Endothelial cell of umbilical vein (primary cell): Measurements from ENCODE around the gene BABAM1. TPM values are rescaled to one million over a fixed set of nuclear protein-coding genes. Genes with fewer than 3 reads are reported as not detected.

Experiments used
- BruUV-seq: library from RNA; stranded (reverse); fragments of 400-500 nt; replicated peaks from 2 replicates; lab custom pipeline; 2021; lab: Mats Ljungman, UMichigan
- CTCF ChIA-PET: fragments of 300-600, 350-600 bp; sonication (Branson Sonifier 250); formaldehyde crosslinking; loops from one replicate; lab custom pipeline; 2021; ENCODE audit warnings: antibody characterized with exemption, inconsistent platforms; lab: Charles Lee
- POLR2A ChIA-PET: fragments of 300-600, 350-600 bp; sonication (Branson Sonifier 250); formaldehyde crosslinking; loops from one replicate; lab custom pipeline; 2021; ENCODE audit warnings: antibody characterized with exemption, inconsistent platforms; lab: Charles Lee
- DNase-seq: peaks from one replicate; pipeline ENCODE4 v3.0.0-alpha.2; 2011; ENCODE audit warnings: low read depth, low spot score
- FAIRE-seq: peaks from 2 replicates; lab custom pipeline; 2011; peaks lifted over from hg19 to GRCh38; lab: Jason Lieb, UNC
- H2AFZ ChIP-seq: 2 replicates; pipeline ENCODE4 v1.6.0; 2012; ENCODE audit warnings: low read depth, low read length, control low read depth, inconsistent platforms
- H3K27ac ChIP-seq: 2 replicates; pipeline ENCODE4 v1.5.1; 2011; ENCODE audit warnings: low read depth, mild to moderate bottlenecking, control low read depth, low read length, moderate library complexity; ENCODE audit not compliant: insufficient read depth
- H3K27me3 ChIP-seq, 2 experiments: 2 replicates each; pipeline versions ENCODE4 v1.6.0 to v1.6.1; 2011; ENCODE audit warnings: low read length in 2 of 2, mixed read lengths in 1 of 2; ENCODE audit not compliant: control insufficient read depth in 2 of 2, insufficient read depth in 2 of 2
- H3K36me3 ChIP-seq, 2 experiments: 2 replicates in 1 of 2; 3 replicates in 1 of 2; pipeline ENCODE4 v1.5.1; 2011; ENCODE audit warnings: low read length in 2 of 2, mild to moderate bottlenecking in 1 of 2, moderate library complexity in 1 of 2; ENCODE audit not compliant: control insufficient read depth in 2 of 2, insufficient read depth in 2 of 2; ENCODE audit errors: extremely low read depth in 1 of 2
- H3K4me1 ChIP-seq: 3 replicates; pipeline ENCODE4 v1.5.1; 2011; ENCODE audit warnings: mild to moderate bottlenecking, low read length; ENCODE audit not compliant: control insufficient read depth, insufficient read depth; ENCODE audit errors: extremely low read depth
- H3K4me2 ChIP-seq: 2 replicates; pipeline ENCODE4 v1.6.1; 2011; ENCODE audit warnings: low read length, control low read depth, mixed read lengths; ENCODE audit not compliant: insufficient read depth
- H3K4me3 ChIP-seq, 3 experiments: fragments of 200-600 bp in 1 of 3; sonication (generic), shearing (Covaris generic) in 1 of 3; replicated peaks in 1 of 3; 2 replicates each; pipeline ENCODE4 v1.5.1; 2011 to 2016; ENCODE audit warnings: control low read depth in 3 of 3, low read length in 3 of 3, mild to moderate bottlenecking in 2 of 3, inconsistent platforms in 1 of 3, low read depth in 1 of 3, moderate library complexity in 1 of 3; ENCODE audit not compliant: insufficient read depth in 1 of 3
- H3K79me2 ChIP-seq: 2 replicates; pipeline ENCODE4 v1.6.0; 2012; ENCODE audit warnings: low read length, inconsistent platforms; ENCODE audit not compliant: control insufficient read depth, insufficient read depth
- H3K9ac ChIP-seq: replicated peaks from 2 replicates; pipeline ENCODE3; 2011; ENCODE audit warnings: low read length, control low read depth; ENCODE audit not compliant: insufficient read depth; ENCODE audit errors: extremely low read depth
- H3K9me1 ChIP-seq: replicated peaks from 3 replicates; pipeline ENCODE4 v1.6.0; 2011; ENCODE audit warnings: mild to moderate bottlenecking, low read length; ENCODE audit not compliant: control insufficient read depth, insufficient read depth; ENCODE audit errors: extremely low read depth
- H3K9me3 ChIP-seq: replicated peaks from 2 replicates; pipeline ENCODE4 v1.5.1; 2012; ENCODE audit warnings: low read length, inconsistent platforms; ENCODE audit not compliant: control insufficient read depth, insufficient read depth
- H4K20me1 ChIP-seq: replicated peaks from 2 replicates; pipeline ENCODE3; 2011; ENCODE audit warnings: mild to moderate bottlenecking, low read length; ENCODE audit not compliant: control insufficient read depth, insufficient read depth; ENCODE audit errors: extremely low read depth
- CTCF ChIP-seq, 2 donors: IDR thresholded peaks; 1 replicate in 1 of 2; 2 replicates in 1 of 2; pipeline ENCODE4 v1.5.1; 2011; ENCODE audit warnings: low read length in 2 of 2, mild to moderate bottlenecking in 2 of 2, moderate library complexity in 2 of 2, control low read depth in 1 of 2, inconsistent platforms in 1 of 2, low read depth in 1 of 2; ENCODE audit not compliant: insufficient read depth in 1 of 2; ENCODE audit errors: extremely low read depth in 1 of 2
- EZH2 ChIP-seq: IDR thresholded peaks from 2 replicates; pipeline ENCODE4 v1.6.1; 2012; ENCODE audit warnings: borderline replicate concordance, low read depth, mild to moderate bottlenecking, moderate library complexity, low read length, inconsistent platforms; ENCODE audit not compliant: severe bottlenecking
- FOS ChIP-seq: IDR thresholded peaks from 2 replicates; pipeline ENCODE4 v1.6.1; 2011; ENCODE audit warnings: mild to moderate bottlenecking, low read length, moderate library complexity, borderline replicate concordance; ENCODE audit not compliant: insufficient read depth
- GATA2 ChIP-seq: IDR thresholded peaks from 2 replicates; pipeline ENCODE4 v1.7.0; 2011; ENCODE audit warnings: low read depth, mild to moderate bottlenecking, moderate library complexity, mixed read lengths, low read length; ENCODE audit not compliant: insufficient read length, insufficient read depth
- JUN ChIP-seq: IDR thresholded peaks from 2 replicates; pipeline ENCODE4 v1.6.1; 2011; ENCODE audit warnings: borderline replicate concordance, low read depth; ENCODE audit not compliant: insufficient read length, insufficient read depth
- MAX ChIP-seq: IDR thresholded peaks from 2 replicates; pipeline ENCODE4 v1.6.1; 2011; ENCODE audit not compliant: insufficient read depth, insufficient read length
- MYC ChIP-seq: IDR thresholded peaks from one replicate; pipeline ENCODE4 v1.6.1; 2011; ENCODE audit warnings: mild to moderate bottlenecking, low read depth, low read length
- POLR2A ChIP-seq: IDR thresholded peaks from 2 replicates; pipeline ENCODE4 v1.6.1; 2012; ENCODE audit warnings: low read depth, mild to moderate bottlenecking, control low read depth, low read length
- POLR2AphosphoS5 ChIP-seq: IDR thresholded peaks from 2 replicates; pipeline ENCODE4 v1.6.1; 2012; ENCODE audit warnings: low read depth, mild to moderate bottlenecking, control low read depth, low read length, moderate library complexity; ENCODE audit not compliant: insufficient read depth
- dilution Hi-C: fragments of 300-500 bp; cut with MboI; formaldehyde crosslinking; loops from one replicate; pipeline ENCODE4 v1.15.0; 2019; ENCODE audit warnings: low sequenced_read_pairs; ENCODE audit not compliant: extremely low pct_ligation_motif_present
- intact Hi-C: fragments of 100-400 bp; cut with micrococcal nuclease; formaldehyde crosslinking; loops from one replicate; pipeline ENCODE4 v1.10.0; 2022
- polyA plus RNA-seq, 4 experiments: library from polyadenylated mRNA; depleted of rRNA in 3 of 4; stranded (reverse) in 3 of 4; unstranded in 1 of 4; fragments of >200 nt; gene quantifications; 2 replicates each; pipeline versions ENCODE4 v1.2.1 to v1.2.3, GENCODE V29; 2011 to 2012; ENCODE audit warnings: missing spikeins in 1 of 4
- total RNA-seq: library from RNA; stranded (reverse); gene quantifications from 2 replicates; pipeline ENCODE4 v1.2.3, GENCODE V29; 2021

The BABAM1 gene
- total and polyA plus RNA-seq, 2 donors (not counting 3 experiments of a cell fraction or from before 2014, with no cell fraction given): 118 to 140 TPM

DNA sequence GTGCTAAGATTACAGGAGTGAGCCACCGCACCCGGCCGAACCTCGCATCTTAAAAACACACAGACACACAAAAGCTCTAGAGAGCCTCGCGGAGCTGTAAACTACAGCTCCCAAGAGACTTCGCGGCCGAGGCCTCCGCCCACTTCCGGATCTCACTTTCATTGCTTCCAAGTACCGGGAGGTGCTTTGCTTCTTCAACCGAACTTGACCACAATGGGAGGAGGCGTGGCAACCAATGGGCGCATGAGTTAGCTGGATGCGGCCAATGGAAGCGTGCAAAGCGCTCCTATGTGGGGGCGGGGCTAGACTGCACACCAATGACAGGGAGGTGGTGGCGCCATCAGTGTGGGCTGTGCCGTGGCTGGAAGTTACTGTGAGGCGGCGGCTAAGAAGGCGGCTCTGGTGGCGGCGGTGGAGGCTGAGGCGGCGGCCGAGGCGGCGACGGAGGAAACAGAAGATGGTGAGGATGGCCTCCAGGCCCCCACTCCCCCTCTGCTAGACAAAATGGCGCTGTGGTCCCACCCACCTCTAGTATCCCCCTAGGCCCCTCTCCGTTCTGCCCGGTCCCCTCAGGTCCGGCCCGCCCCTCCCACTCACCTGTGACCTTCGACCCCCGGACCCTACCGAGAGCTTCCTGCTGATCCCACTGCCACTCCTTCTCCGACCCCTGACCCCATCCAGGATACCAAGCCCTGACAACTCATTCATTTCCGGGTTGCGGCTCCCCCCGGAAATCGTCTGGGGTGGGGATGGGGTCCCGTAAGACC lies 42.1 kb downstream of the BABAM1 start, which contains the start of gene DDA1:
DDA1 (plus strand) TSS at position 366 of the 767 bp plus-strand sequence; CDS start at position 458, 92 bp downstream.
- dilution Hi-C loops: no loop called here
- POLR2A ChIA-PET: interaction anchor here (0.6 to 1.1 kb wide), 4 partner anchors 17 to 389 kb away, joined by 3 to 13 read pairs (median 8); no protein-coding TSS in a partner anchor
- peak within 1 kb of the TSS; percentile 75 for H2AFZ ChIP-seq

GRCh38 chr19:17309965-17310461 lies 42.8 kb downstream of the BABAM1 start:
- ChIA-PET POLR2A (no interaction called here), CTCF (no interaction called here)
- H3K36me3 ChIP-seq: peaks cover 6 to 15% of the 10 kb centered on the region in 2 experiments
- H3K4me1 ChIP-seq: peaks cover 15% of the 10 kb centered on the region
- intact Hi-C loops (no loop called here), dilution Hi-C loops (no loop called here)
- BruUV-seq: no TSS peak
- H3K27ac ChIP-seq: peak overlapping the region; percentile 69
- no peak overlapping the region for H2AFZ ChIP-seq
- TF ChIP-seq EZH2: no peak
- TF ChIP-seq JUN: no peak
- TF ChIP-seq MYC: no peak
- TF ChIP-seq POLR2A: no peak
- TF ChIP-seq MAX: no peak
- TF ChIP-seq GATA2: no peak
- TF ChIP-seq CTCF (IDR thresholded peaks at IDR 0.05; ENCODE audit: extremely low read depth in 1 of 2, insufficient read depth in 1 of 2, low read depth in 1 of 2, low read length in 2 of 2): no peak
- TF ChIP-seq FOS: no peak
- TF ChIP-seq POLR2AphosphoS5: no peak
- H3K9me1 ChIP-seq: no peaks in the 10 kb centered on the region
- H3K9me3 ChIP-seq: no peaks in the 10 kb centered on the region
- DNase-seq (no peak), FAIRE-seq (no peak)
- peak overlapping the region; percentile 79 to 97 (median 90) for H3K4me3 ChIP-seq
- peaks cover 34% of the 10 kb centered on the region for H3K79me2 ChIP-seq
- H3K27me3 ChIP-seq: no peaks in the 10 kb centered on the region
- H4K20me1 ChIP-seq: no peaks in the 10 kb centered on the region
- H3K9ac ChIP-seq: peak overlapping the region; percentile 90
- H3K4me2 ChIP-seq: peak overlapping the region; percentile 92

More for the DNA sequence above, 42.1 kb downstream of the BABAM1 start, which contains the start of gene DDA1:
- Histone ChIP-seq H3K9me1 (no peaks in the 10 kb centered on the region), H3K36me3 (peaks cover 4 to 12% of the 10 kb centered on the region in 2 experiments), H3K27me3 (no peaks in the 10 kb centered on the region), H3K27ac (peak within 1 kb of the TSS; percentile 69), H4K20me1 (no peaks in the 10 kb centered on the region), H3K79me2 (peaks cover 34% of the 10 kb centered on the region), H3K4me1 (peaks cover 15% of the 10 kb centered on the region), H3K9ac (peak within 1 kb of the TSS; percentile 90), H3K4me2 (peak within 1 kb of the TSS; percentile 92), H3K9me3 (no peaks in the 10 kb centered on the region), H3K4me3 (peak within 1 kb of the TSS; percentile 79 to 97 (median 90))
- no peak for TF ChIP-seq GATA2
- TF ChIP-seq POLR2AphosphoS5: peak; percentile 77
- peak; percentile 84 for TF ChIP-seq POLR2A
- intact Hi-C loops: no loop called here
- TSS peak; percentile 50 for BruUV-seq
- CTCF ChIA-PET: interaction anchor here (0.6 to 2.1 kb wide), 7 partner anchors 15 to 110 kb away, joined by 3 to 11 read pairs (median 4); partner anchors contain the start of genes ANKLE1 and MVB12A
- peak; percentile 100 for DNase-seq
- peak; percentile 100 for FAIRE-seq
